CD4-positive, alpha-beta T cell (primary cell): Measurements from ENCODE around the gene THBS4. TPM values are rescaled to one million over a fixed set of nuclear protein-coding genes. Genes with fewer than 3 reads are reported as not detected.

Source experiments
- ATAC-seq: fragments of 200-7000 bp; cut with Tn5 transposase; one replicate; pipeline ENCODE4 v1.10.0; 2022; ENCODE audit warnings: mild to moderate bottlenecking; ENCODE audit not compliant: poor library complexity
- CTCF ChIA-PET: fragments of 350-600 bp; sonication (Branson Sonifier 250); formaldehyde crosslinking; loops from one replicate; lab custom pipeline; 2021; ENCODE audit warnings: antibody characterized with exemption, inconsistent platforms; lab: Charles Lee
- POLR2A ChIA-PET: fragments of 350-600 bp; sonication (Branson Sonifier 250); formaldehyde crosslinking; loops from one replicate; lab custom pipeline; 2021; ENCODE audit warnings: antibody characterized with exemption, inconsistent platforms; lab: Charles Lee
- DNase-seq, 14 experiments: peaks; one replicate each; pipeline ENCODE4 v3.0.0-alpha.2; 2013 to 2020; ENCODE audit warnings: mixed read lengths in 2 of 14
- H3K27ac ChIP-seq, 2 donors: one replicate each; pipeline versions ENCODE4 v1.5.1 to v1.7.0; 2013; ENCODE audit warnings: low read length in 2 of 2, low read depth in 1 of 2, mild to moderate bottlenecking in 1 of 2
- H3K27me3 ChIP-seq, 2 experiments: 1 replicate in 1 of 2; 2 replicates in 1 of 2; pipeline versions ENCODE4 v1.6.1 to v1.7.0; 2013; ENCODE audit warnings: low read length in 2 of 2, control low read depth in 1 of 2, mild to moderate bottlenecking in 1 of 2, moderate library complexity in 1 of 2; ENCODE audit not compliant: insufficient read depth in 2 of 2, control insufficient read depth in 1 of 2
- H3K36me3 ChIP-seq: one replicate; pipeline ENCODE4 v1.6.1; 2013; ENCODE audit warnings: low read length, control low read depth; ENCODE audit not compliant: insufficient read depth
- H3K4me1 ChIP-seq: one replicate; pipeline ENCODE4 v1.6.1; 2013; ENCODE audit warnings: low read length, control low read depth; ENCODE audit not compliant: insufficient read depth
- H3K4me3 ChIP-seq: one replicate; pipeline ENCODE4 v1.5.1; 2013; ENCODE audit warnings: mild to moderate bottlenecking, low read length, moderate library complexity
- H3K9me3 ChIP-seq, 2 experiments: 1 replicate in 1 of 2; 2 replicates in 1 of 2; pipeline versions ENCODE4 v1.6.1 to v1.7.0; 2013; ENCODE audit warnings: low read length in 2 of 2, mild to moderate bottlenecking in 2 of 2, control low read depth in 1 of 2, moderate library complexity in 1 of 2; ENCODE audit not compliant: control insufficient read depth in 1 of 2, insufficient read depth in 1 of 2
- H3K27ac Mint-ChIP-seq: one replicate; pipeline ENCODE4 v1.8.0; 2020; ENCODE audit warnings: mixed read lengths
- H3K27me3 Mint-ChIP-seq: one replicate; pipeline ENCODE4 v1.8.0; 2021; ENCODE audit warnings: mixed read lengths
- H3K36me3 Mint-ChIP-seq: one replicate; pipeline ENCODE4 v1.8.0; 2021; ENCODE audit warnings: low read depth, mixed read lengths
- H3K4me1 Mint-ChIP-seq: one replicate; pipeline ENCODE4 v1.8.0; 2021; ENCODE audit warnings: low read depth, mixed read lengths
- H3K4me3 Mint-ChIP-seq: one replicate; pipeline ENCODE4 v1.8.0; 2020; ENCODE audit warnings: mild to moderate bottlenecking, mixed read lengths
- H3K9me3 Mint-ChIP-seq: one replicate; pipeline ENCODE4 v1.8.0; 2020; ENCODE audit warnings: mixed read lengths
- intact Hi-C, 2 experiments: fragments of 100-400 bp; cut with DNase I in 1 of 2; cut with micrococcal nuclease in 1 of 2; formaldehyde crosslinking; loops; one replicate each; pipeline versions ENCODE4 v1.15.1 to v1.9.0; 2023 to 2025; cut with DNase I, micrococcal nuclease
- total RNA-seq, 174 experiments: library from RNA in 2 of 174; stranded (reverse) in 2 of 174; gene quantifications; one replicate each; pipeline ENCODE4 v1.2.3 and lab custom pipeline; 2021 to 2026
- TF ChIP-seq, protein P1 (sequence below): fragments of 200-600 bp; IDR thresholded peaks from one replicate; pipeline ENCODE4 v1.8.0; 2022; ENCODE audit warnings: antibody characterized with exemption, mild to moderate bottlenecking

The THBS4 gene
- total RNA-seq, 2 experiments from 2014 or later: 0.47 to 0.85 TPM

DNA sequence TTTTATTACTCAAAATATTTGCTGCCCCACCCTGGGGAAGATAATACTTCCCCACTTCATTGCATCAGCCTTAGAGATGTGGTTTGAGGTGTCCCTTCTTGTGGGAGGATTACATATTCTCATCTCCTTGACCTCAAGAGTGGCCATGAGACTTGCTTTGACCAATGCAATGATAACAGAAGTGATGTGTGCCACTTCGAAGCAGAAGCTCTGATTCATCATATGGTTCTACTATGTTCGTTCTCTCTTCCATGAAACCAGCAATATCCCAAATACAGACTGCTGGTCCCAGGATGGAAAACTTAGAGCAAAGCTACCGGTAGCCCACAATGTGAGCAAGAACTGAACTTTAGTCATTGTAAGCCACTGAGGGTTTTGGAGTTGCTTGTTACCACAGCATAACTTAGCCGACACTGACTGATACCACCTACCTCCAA lies 92.0 kb downstream of the THBS4 start:
- TF ChIP-seq, protein P1, sequence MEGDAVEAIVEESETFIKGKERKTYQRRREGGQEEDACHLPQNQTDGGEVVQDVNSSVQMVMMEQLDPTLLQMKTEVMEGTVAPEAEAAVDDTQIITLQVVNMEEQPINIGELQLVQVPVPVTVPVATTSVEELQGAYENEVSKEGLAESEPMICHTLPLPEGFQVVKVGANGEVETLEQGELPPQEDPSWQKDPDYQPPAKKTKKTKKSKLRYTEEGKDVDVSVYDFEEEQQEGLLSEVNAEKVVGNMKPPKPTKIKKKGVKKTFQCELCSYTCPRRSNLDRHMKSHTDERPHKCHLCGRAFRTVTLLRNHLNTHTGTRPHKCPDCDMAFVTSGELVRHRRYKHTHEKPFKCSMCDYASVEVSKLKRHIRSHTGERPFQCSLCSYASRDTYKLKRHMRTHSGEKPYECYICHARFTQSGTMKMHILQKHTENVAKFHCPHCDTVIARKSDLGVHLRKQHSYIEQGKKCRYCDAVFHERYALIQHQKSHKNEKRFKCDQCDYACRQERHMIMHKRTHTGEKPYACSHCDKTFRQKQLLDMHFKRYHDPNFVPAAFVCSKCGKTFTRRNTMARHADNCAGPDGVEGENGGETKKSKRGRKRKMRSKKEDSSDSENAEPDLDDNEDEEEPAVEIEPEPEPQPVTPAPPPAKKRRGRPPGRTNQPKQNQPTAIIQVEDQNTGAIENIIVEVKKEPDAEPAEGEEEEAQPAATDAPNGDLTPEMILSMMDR: no peak
- intact Hi-C loops: loop anchor here in 1 of 2 experiments (2.0 kb wide), 1 partner anchor 130 kb away; the partner anchor contains the start of gene SERINC5
- peak overlapping the region; percentile 60 for H3K27ac Mint-ChIP-seq
- no peak overlapping the region for H3K4me3 ChIP-seq
- peak overlapping the region in 1 of 2 donors; percentile 5 for H3K27ac ChIP-seq
- peaks cover 2% of the 10 kb centered on the region for H3K9me3 Mint-ChIP-seq
- no peak overlapping the region for H3K4me3 Mint-ChIP-seq
- DNase-seq: peak in 2 of 14 experiments; percentile 48 to 67
- H3K27me3 ChIP-seq: no peaks in the 10 kb centered on the region
- peaks cover 47% of the 10 kb centered on the region for H3K36me3 Mint-ChIP-seq
- peaks cover 0 to 3% of the 10 kb centered on the region in 2 experiments for H3K9me3 ChIP-seq
- H3K27me3 Mint-ChIP-seq: no peaks in the 10 kb centered on the region
- peaks cover 67% of the 10 kb centered on the region for H3K4me1 Mint-ChIP-seq
- CTCF ChIA-PET: interaction anchor here (1.2 to 1.5 kb wide), 4 partner anchors 9 to 78 kb away, joined by 4 to 8 read pairs (median 4); no protein-coding TSS in a partner anchor
- POLR2A ChIA-PET: interaction anchor here (1.0 to 2.3 kb wide), 3 partner anchors 9 to 60 kb away, joined by 3 to 17 read pairs (median 3); no protein-coding TSS in a partner anchor
- H3K36me3 ChIP-seq: peaks cover 6% of the 10 kb centered on the region
- no peak for ATAC-seq
- peaks cover 48% of the 10 kb centered on the region for H3K4me1 ChIP-seq

DNA sequence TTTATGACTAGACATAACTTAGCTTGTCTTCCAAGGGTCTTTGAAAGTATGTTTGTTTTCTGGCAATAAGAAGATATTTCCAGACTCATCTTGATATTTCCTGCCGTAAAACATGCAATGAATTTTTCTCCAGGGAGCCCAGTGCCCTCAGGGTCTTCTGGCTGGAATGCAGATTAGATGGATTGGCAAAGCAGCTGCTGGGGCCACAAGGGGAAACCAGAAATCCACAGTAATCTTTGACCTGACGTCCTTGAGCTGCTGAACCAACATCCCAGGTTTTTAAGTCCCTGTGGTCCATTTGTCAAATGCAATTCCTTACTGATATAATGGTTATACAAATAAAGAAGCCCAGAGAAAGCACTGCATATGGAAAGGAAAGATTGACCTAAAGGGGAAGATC lies 93.0 kb downstream of the THBS4 start:
- Mint-ChIP-seq H3K9me3 (peaks cover 2% of the 10 kb centered on the region), H3K27me3 (no peaks in the 10 kb centered on the region), H3K4me3 (no peak overlapping the region), H3K36me3 (peaks cover 43% of the 10 kb centered on the region), H3K4me1 (peaks cover 72% of the 10 kb centered on the region), H3K27ac (peak overlapping the region; percentile 95)
- Histone ChIP-seq H3K27me3 (no peaks in the 10 kb centered on the region), H3K4me3 (no peak overlapping the region), H3K36me3 (peaks cover 6% of the 10 kb centered on the region), H3K27ac (peak overlapping the region in 1 of 2 donors; percentile 40), H3K9me3 (peaks cover 0 to 3% of the 10 kb centered on the region in 2 experiments), H3K4me1 (peaks cover 55% of the 10 kb centered on the region)
- TF ChIP-seq, protein P1: no peak
- POLR2A ChIA-PET: interaction anchor here (1.0 kb wide), 1 partner anchor 14 kb away, joined by 3 read pairs; no protein-coding TSS in a partner anchor
- ATAC-seq: no peak
- DNase-seq: no peak
- CTCF ChIA-PET: interaction anchor here (1.5 kb wide), 1 partner anchor 77 kb away, joined by 5 read pairs; no protein-coding TSS in a partner anchor
- intact Hi-C loops: no loop called here

DNA sequence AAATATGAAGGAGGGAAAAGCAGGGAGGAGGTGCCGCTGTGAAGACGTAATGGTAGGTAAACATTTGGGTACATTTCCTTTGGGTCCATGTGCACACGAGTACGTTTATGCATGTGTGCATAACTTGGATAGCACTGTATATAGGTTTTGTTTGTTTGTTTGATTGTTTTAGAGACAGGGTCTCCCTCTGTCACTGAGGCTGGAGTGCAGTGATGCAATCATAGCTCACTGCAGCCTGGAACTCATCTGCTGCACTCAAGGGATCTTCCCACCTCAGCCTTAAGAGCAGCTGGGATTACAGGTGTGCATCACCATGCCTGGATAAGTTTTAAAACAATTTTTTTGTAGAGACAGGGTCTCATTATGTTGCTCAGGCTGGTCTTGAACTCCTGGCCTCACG lies 94.0 kb downstream of the THBS4 start:
- no peak overlapping the region for H3K4me3 ChIP-seq
- POLR2A ChIA-PET: interaction anchor here (0.6 to 0.9 kb wide), 3 partner anchors 12 to 925 kb away, joined by 3 to 4 read pairs (median 3); no protein-coding TSS in a partner anchor
- peaks cover 73% of the 10 kb centered on the region for H3K4me1 Mint-ChIP-seq
- H3K36me3 Mint-ChIP-seq: peaks cover 35% of the 10 kb centered on the region
- CTCF ChIA-PET: no interaction called here
- no peak overlapping the region for H3K27ac ChIP-seq
- H3K27me3 Mint-ChIP-seq: no peaks in the 10 kb centered on the region
- H3K4me3 Mint-ChIP-seq: no peak overlapping the region
- H3K36me3 ChIP-seq: peaks cover 6% of the 10 kb centered on the region
- no peaks in the 10 kb centered on the region for H3K27me3 ChIP-seq
- H3K9me3 Mint-ChIP-seq: peaks cover 2% of the 10 kb centered on the region
- no peak for ATAC-seq
- H3K4me1 ChIP-seq: peaks cover 56% of the 10 kb centered on the region
- TF ChIP-seq, protein P1: no peak
- H3K27ac Mint-ChIP-seq: peak overlapping the region; percentile 95
- intact Hi-C loops: no loop called here
- H3K9me3 ChIP-seq: peaks cover 0 to 3% of the 10 kb centered on the region in 2 experiments
- no peak for DNase-seq

Other genes with a start within 250 kb of the THBS4 start
- 10 to 100 TPM; 25.6 to 26.5 TPM for gene MTX3, start 44.1 kb upstream of the THBS4 start, total RNA-seq
- 100 to 1,000 TPM; 115 to 123 TPM for gene SERINC5, start 220.7 kb downstream of the THBS4 start, total RNA-seq